Endothelial cell of umbilical vein (primary cell): ENCODE measurements around the gene MYH10. TPM values are rescaled to one million over a fixed set of nuclear protein-coding genes. Genes with fewer than 3 reads are reported as not detected.

ENCODE experiments used
- BruUV-seq: library from RNA; stranded (reverse); fragments of 400-500 nt; replicated peaks from 2 replicates; lab custom pipeline; 2021; lab: Mats Ljungman, UMichigan
- CTCF ChIA-PET: fragments of 300-600, 350-600 bp; sonication (Branson Sonifier 250); formaldehyde crosslinking; loops from one replicate; lab custom pipeline; 2021; ENCODE audit warnings: antibody characterized with exemption, inconsistent platforms; lab: Charles Lee
- POLR2A ChIA-PET: fragments of 300-600, 350-600 bp; sonication (Branson Sonifier 250); formaldehyde crosslinking; loops from one replicate; lab custom pipeline; 2021; ENCODE audit warnings: antibody characterized with exemption, inconsistent platforms; lab: Charles Lee
- DNase-seq: peaks from one replicate; pipeline ENCODE4 v3.0.0-alpha.2; 2011; ENCODE audit warnings: low read depth, low spot score
- FAIRE-seq: peaks from 2 replicates; lab custom pipeline; 2011; peaks lifted over from hg19 to GRCh38; lab: Jason Lieb, UNC
- H2AFZ ChIP-seq: 2 replicates; pipeline ENCODE4 v1.6.0; 2012; ENCODE audit warnings: low read depth, low read length, control low read depth, inconsistent platforms
- H3K27ac ChIP-seq: 2 replicates; pipeline ENCODE4 v1.5.1; 2011; ENCODE audit warnings: low read depth, mild to moderate bottlenecking, control low read depth, low read length, moderate library complexity; ENCODE audit not compliant: insufficient read depth
- H3K27me3 ChIP-seq, 2 experiments: 2 replicates each; pipeline versions ENCODE4 v1.6.0 to v1.6.1; 2011; ENCODE audit warnings: low read length in 2 of 2, mixed read lengths in 1 of 2; ENCODE audit not compliant: control insufficient read depth in 2 of 2, insufficient read depth in 2 of 2
- H3K36me3 ChIP-seq, 2 experiments: 2 replicates in 1 of 2; 3 replicates in 1 of 2; pipeline ENCODE4 v1.5.1; 2011; ENCODE audit warnings: low read length in 2 of 2, mild to moderate bottlenecking in 1 of 2, moderate library complexity in 1 of 2; ENCODE audit not compliant: control insufficient read depth in 2 of 2, insufficient read depth in 2 of 2; ENCODE audit errors: extremely low read depth in 1 of 2
- H3K4me1 ChIP-seq: 3 replicates; pipeline ENCODE4 v1.5.1; 2011; ENCODE audit warnings: mild to moderate bottlenecking, low read length; ENCODE audit not compliant: control insufficient read depth, insufficient read depth; ENCODE audit errors: extremely low read depth
- H3K4me2 ChIP-seq: 2 replicates; pipeline ENCODE4 v1.6.1; 2011; ENCODE audit warnings: low read length, control low read depth, mixed read lengths; ENCODE audit not compliant: insufficient read depth
- H3K4me3 ChIP-seq, 3 experiments: fragments of 200-600 bp in 1 of 3; sonication (generic), shearing (Covaris generic) in 1 of 3; replicated peaks in 1 of 3; 2 replicates each; pipeline ENCODE4 v1.5.1; 2011 to 2016; ENCODE audit warnings: control low read depth in 3 of 3, low read length in 3 of 3, mild to moderate bottlenecking in 2 of 3, inconsistent platforms in 1 of 3, low read depth in 1 of 3, moderate library complexity in 1 of 3; ENCODE audit not compliant: insufficient read depth in 1 of 3
- H3K79me2 ChIP-seq: 2 replicates; pipeline ENCODE4 v1.6.0; 2012; ENCODE audit warnings: low read length, inconsistent platforms; ENCODE audit not compliant: control insufficient read depth, insufficient read depth
- H3K9ac ChIP-seq: replicated peaks from 2 replicates; pipeline ENCODE3; 2011; ENCODE audit warnings: low read length, control low read depth; ENCODE audit not compliant: insufficient read depth; ENCODE audit errors: extremely low read depth
- H3K9me1 ChIP-seq: replicated peaks from 3 replicates; pipeline ENCODE4 v1.6.0; 2011; ENCODE audit warnings: mild to moderate bottlenecking, low read length; ENCODE audit not compliant: control insufficient read depth, insufficient read depth; ENCODE audit errors: extremely low read depth
- H3K9me3 ChIP-seq: replicated peaks from 2 replicates; pipeline ENCODE4 v1.5.1; 2012; ENCODE audit warnings: low read length, inconsistent platforms; ENCODE audit not compliant: control insufficient read depth, insufficient read depth
- H4K20me1 ChIP-seq: replicated peaks from 2 replicates; pipeline ENCODE3; 2011; ENCODE audit warnings: mild to moderate bottlenecking, low read length; ENCODE audit not compliant: control insufficient read depth, insufficient read depth; ENCODE audit errors: extremely low read depth
- CTCF ChIP-seq, 2 donors: IDR thresholded peaks; 1 replicate in 1 of 2; 2 replicates in 1 of 2; pipeline ENCODE4 v1.5.1; 2011; ENCODE audit warnings: low read length in 2 of 2, mild to moderate bottlenecking in 2 of 2, moderate library complexity in 2 of 2, control low read depth in 1 of 2, inconsistent platforms in 1 of 2, low read depth in 1 of 2; ENCODE audit not compliant: insufficient read depth in 1 of 2; ENCODE audit errors: extremely low read depth in 1 of 2
- EZH2 ChIP-seq: IDR thresholded peaks from 2 replicates; pipeline ENCODE4 v1.6.1; 2012; ENCODE audit warnings: borderline replicate concordance, low read depth, mild to moderate bottlenecking, moderate library complexity, low read length, inconsistent platforms; ENCODE audit not compliant: severe bottlenecking
- FOS ChIP-seq: IDR thresholded peaks from 2 replicates; pipeline ENCODE4 v1.6.1; 2011; ENCODE audit warnings: mild to moderate bottlenecking, low read length, moderate library complexity, borderline replicate concordance; ENCODE audit not compliant: insufficient read depth
- GATA2 ChIP-seq: IDR thresholded peaks from 2 replicates; pipeline ENCODE4 v1.7.0; 2011; ENCODE audit warnings: low read depth, mild to moderate bottlenecking, moderate library complexity, mixed read lengths, low read length; ENCODE audit not compliant: insufficient read length, insufficient read depth
- JUN ChIP-seq: IDR thresholded peaks from 2 replicates; pipeline ENCODE4 v1.6.1; 2011; ENCODE audit warnings: borderline replicate concordance, low read depth; ENCODE audit not compliant: insufficient read length, insufficient read depth
- MYC ChIP-seq: IDR thresholded peaks from one replicate; pipeline ENCODE4 v1.6.1; 2011; ENCODE audit warnings: mild to moderate bottlenecking, low read depth, low read length
- POLR2A ChIP-seq: IDR thresholded peaks from 2 replicates; pipeline ENCODE4 v1.6.1; 2012; ENCODE audit warnings: low read depth, mild to moderate bottlenecking, control low read depth, low read length
- POLR2AphosphoS5 ChIP-seq: IDR thresholded peaks from 2 replicates; pipeline ENCODE4 v1.6.1; 2012; ENCODE audit warnings: low read depth, mild to moderate bottlenecking, control low read depth, low read length, moderate library complexity; ENCODE audit not compliant: insufficient read depth
- dilution Hi-C: fragments of 300-500 bp; cut with MboI; formaldehyde crosslinking; loops from one replicate; pipeline ENCODE4 v1.15.0; 2019; ENCODE audit warnings: low sequenced_read_pairs; ENCODE audit not compliant: extremely low pct_ligation_motif_present
- intact Hi-C: fragments of 100-400 bp; cut with micrococcal nuclease; formaldehyde crosslinking; loops from one replicate; pipeline ENCODE4 v1.10.0; 2022
- polyA plus RNA-seq, 4 experiments: library from polyadenylated mRNA; depleted of rRNA in 3 of 4; stranded (reverse) in 3 of 4; unstranded in 1 of 4; fragments of >200 nt; gene quantifications; 2 replicates each; pipeline versions ENCODE4 v1.2.1 to v1.2.3, GENCODE V29; 2011 to 2012; ENCODE audit warnings: missing spikeins in 1 of 4
- total RNA-seq: library from RNA; stranded (reverse); gene quantifications from 2 replicates; pipeline ENCODE4 v1.2.3, GENCODE V29; 2021
- TF ChIP-seq, protein P1 (sequence below): IDR thresholded peaks from 2 replicates; pipeline ENCODE4 v1.6.1; 2011; ENCODE audit not compliant: insufficient read depth, insufficient read length

The MYH10 gene
- total and polyA plus RNA-seq, 2 donors (not counting 3 experiments of a cell fraction or from before 2014, with no cell fraction given), result 73.4 to 232 TPM

- Histone ChIP-seq H3K9me1 (no peaks in the 10 kb centered on the region), H3K9ac (no peak overlapping the region), H3K4me2 (no peak overlapping the region), H3K4me3 (no peak overlapping the region), H3K27me3 (no peaks in the 10 kb centered on the region), H3K4me1 (no peaks in the 10 kb centered on the region), H4K20me1 (no peaks in the 10 kb centered on the region), H3K79me2 (no peaks in the 10 kb centered on the region), H2AFZ (no peak overlapping the region), H3K36me3 (peaks cover 19 to 66% of the 10 kb centered on the region in 2 experiments), H3K9me3 (no peaks in the 10 kb centered on the region), H3K27ac (no peak overlapping the region)
- dilution Hi-C loops (no loop called here), intact Hi-C loops (no loop called here)
- ChIA-PET CTCF (no interaction called here), POLR2A (no interaction called here)
- no peak for TF ChIP-seq POLR2AphosphoS5
- TF ChIP-seq CTCF (IDR thresholded peaks at IDR 0.05; ENCODE audit: extremely low read depth in 1 of 2, insufficient read depth in 1 of 2, low read depth in 1 of 2, low read length in 2 of 2), result no peak
- TF ChIP-seq EZH2, result no peak
- TF ChIP-seq JUN, result no peak
- TF ChIP-seq MYC, result no peak
- TF ChIP-seq, protein P1, sequence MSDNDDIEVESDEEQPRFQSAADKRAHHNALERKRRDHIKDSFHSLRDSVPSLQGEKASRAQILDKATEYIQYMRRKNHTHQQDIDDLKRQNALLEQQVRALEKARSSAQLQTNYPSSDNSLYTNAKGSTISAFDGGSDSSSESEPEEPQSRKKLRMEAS, result no peak
- no peak for TF ChIP-seq FOS
- TF ChIP-seq GATA2, result no peak
- TF ChIP-seq POLR2A, result no peak
- DNase-seq (no peak), FAIRE-seq (peak; percentile 31)
- no TSS peak for BruUV-seq
Measured at GRCh38 chr17:8474826-8475225, 155.7 kb downstream of the MYH10 start.
